ENCODE data around the gene XYLT2.

DNA sequence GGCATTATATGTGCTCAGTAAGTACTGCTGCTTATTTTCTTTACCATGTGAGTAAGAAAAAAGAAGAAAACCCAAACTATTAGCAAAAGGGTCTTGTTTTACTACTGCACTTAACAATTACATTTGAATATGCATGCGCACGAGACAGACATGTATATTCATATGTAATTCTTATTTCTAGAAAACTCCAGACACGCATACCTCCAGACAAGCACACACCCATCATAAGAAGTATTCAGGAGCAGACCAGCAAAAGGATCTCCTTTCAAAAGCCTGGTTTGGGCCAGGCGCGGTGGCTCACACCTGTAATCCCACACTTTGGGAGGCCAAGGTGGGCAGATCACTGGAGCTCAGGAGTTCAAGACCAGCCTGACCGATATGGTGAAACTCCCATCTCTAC lies 43.6 kb downstream of the XYLT2 start:
- TF ChIP-seq, protein P1, sequence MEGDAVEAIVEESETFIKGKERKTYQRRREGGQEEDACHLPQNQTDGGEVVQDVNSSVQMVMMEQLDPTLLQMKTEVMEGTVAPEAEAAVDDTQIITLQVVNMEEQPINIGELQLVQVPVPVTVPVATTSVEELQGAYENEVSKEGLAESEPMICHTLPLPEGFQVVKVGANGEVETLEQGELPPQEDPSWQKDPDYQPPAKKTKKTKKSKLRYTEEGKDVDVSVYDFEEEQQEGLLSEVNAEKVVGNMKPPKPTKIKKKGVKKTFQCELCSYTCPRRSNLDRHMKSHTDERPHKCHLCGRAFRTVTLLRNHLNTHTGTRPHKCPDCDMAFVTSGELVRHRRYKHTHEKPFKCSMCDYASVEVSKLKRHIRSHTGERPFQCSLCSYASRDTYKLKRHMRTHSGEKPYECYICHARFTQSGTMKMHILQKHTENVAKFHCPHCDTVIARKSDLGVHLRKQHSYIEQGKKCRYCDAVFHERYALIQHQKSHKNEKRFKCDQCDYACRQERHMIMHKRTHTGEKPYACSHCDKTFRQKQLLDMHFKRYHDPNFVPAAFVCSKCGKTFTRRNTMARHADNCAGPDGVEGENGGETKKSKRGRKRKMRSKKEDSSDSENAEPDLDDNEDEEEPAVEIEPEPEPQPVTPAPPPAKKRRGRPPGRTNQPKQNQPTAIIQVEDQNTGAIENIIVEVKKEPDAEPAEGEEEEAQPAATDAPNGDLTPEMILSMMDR (conservative IDR thresholded peaks at IDR 0.05; ENCODE audit: low read depth in 2 of 2): no peak
- no peak for TF ChIP-seq POLR2AphosphoS5 (IDR thresholded peaks at IDR 0.05; ENCODE audit: low read depth)
- no peak for TF ChIP-seq EZH2 (IDR thresholded peaks at IDR 0.05; ENCODE audit: low read depth, unreplicated experiment)
- no peak for TF ChIP-seq EZH2phosphoT487 (IDR thresholded peaks at IDR 0.05; ENCODE audit: unreplicated experiment)
- TF ChIP-seq ZNF331 (CRISPR knock-in tag; IDR thresholded peaks at IDR 0.05; ENCODE audit: low read depth): no peak
- TF ChIP-seq, protein P2, sequence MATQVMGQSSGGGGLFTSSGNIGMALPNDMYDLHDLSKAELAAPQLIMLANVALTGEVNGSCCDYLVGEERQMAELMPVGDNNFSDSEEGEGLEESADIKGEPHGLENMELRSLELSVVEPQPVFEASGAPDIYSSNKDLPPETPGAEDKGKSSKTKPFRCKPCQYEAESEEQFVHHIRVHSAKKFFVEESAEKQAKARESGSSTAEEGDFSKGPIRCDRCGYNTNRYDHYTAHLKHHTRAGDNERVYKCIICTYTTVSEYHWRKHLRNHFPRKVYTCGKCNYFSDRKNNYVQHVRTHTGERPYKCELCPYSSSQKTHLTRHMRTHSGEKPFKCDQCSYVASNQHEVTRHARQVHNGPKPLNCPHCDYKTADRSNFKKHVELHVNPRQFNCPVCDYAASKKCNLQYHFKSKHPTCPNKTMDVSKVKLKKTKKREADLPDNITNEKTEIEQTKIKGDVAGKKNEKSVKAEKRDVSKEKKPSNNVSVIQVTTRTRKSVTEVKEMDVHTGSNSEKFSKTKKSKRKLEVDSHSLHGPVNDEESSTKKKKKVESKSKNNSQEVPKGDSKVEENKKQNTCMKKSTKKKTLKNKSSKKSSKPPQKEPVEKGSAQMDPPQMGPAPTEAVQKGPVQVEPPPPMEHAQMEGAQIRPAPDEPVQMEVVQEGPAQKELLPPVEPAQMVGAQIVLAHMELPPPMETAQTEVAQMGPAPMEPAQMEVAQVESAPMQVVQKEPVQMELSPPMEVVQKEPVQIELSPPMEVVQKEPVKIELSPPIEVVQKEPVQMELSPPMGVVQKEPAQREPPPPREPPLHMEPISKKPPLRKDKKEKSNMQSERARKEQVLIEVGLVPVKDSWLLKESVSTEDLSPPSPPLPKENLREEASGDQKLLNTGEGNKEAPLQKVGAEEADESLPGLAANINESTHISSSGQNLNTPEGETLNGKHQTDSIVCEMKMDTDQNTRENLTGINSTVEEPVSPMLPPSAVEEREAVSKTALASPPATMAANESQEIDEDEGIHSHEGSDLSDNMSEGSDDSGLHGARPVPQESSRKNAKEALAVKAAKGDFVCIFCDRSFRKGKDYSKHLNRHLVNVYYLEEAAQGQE (IDR thresholded peaks at IDR 0.05; ENCODE audit: unreplicated experiment): no peak
- no peak for TF ChIP-seq CREB1 (CRISPR knock-in tag; IDR thresholded peaks at IDR 0.05; ENCODE audit: low read depth)
- no peak for TF ChIP-seq ZNF114 (CRISPR knock-in tag; IDR thresholded peaks at IDR 0.05)
- no peak for TF ChIP-seq JUNB (IDR thresholded peaks at IDR 0.05; ENCODE audit: unreplicated experiment)
- TF ChIP-seq, protein P3, sequence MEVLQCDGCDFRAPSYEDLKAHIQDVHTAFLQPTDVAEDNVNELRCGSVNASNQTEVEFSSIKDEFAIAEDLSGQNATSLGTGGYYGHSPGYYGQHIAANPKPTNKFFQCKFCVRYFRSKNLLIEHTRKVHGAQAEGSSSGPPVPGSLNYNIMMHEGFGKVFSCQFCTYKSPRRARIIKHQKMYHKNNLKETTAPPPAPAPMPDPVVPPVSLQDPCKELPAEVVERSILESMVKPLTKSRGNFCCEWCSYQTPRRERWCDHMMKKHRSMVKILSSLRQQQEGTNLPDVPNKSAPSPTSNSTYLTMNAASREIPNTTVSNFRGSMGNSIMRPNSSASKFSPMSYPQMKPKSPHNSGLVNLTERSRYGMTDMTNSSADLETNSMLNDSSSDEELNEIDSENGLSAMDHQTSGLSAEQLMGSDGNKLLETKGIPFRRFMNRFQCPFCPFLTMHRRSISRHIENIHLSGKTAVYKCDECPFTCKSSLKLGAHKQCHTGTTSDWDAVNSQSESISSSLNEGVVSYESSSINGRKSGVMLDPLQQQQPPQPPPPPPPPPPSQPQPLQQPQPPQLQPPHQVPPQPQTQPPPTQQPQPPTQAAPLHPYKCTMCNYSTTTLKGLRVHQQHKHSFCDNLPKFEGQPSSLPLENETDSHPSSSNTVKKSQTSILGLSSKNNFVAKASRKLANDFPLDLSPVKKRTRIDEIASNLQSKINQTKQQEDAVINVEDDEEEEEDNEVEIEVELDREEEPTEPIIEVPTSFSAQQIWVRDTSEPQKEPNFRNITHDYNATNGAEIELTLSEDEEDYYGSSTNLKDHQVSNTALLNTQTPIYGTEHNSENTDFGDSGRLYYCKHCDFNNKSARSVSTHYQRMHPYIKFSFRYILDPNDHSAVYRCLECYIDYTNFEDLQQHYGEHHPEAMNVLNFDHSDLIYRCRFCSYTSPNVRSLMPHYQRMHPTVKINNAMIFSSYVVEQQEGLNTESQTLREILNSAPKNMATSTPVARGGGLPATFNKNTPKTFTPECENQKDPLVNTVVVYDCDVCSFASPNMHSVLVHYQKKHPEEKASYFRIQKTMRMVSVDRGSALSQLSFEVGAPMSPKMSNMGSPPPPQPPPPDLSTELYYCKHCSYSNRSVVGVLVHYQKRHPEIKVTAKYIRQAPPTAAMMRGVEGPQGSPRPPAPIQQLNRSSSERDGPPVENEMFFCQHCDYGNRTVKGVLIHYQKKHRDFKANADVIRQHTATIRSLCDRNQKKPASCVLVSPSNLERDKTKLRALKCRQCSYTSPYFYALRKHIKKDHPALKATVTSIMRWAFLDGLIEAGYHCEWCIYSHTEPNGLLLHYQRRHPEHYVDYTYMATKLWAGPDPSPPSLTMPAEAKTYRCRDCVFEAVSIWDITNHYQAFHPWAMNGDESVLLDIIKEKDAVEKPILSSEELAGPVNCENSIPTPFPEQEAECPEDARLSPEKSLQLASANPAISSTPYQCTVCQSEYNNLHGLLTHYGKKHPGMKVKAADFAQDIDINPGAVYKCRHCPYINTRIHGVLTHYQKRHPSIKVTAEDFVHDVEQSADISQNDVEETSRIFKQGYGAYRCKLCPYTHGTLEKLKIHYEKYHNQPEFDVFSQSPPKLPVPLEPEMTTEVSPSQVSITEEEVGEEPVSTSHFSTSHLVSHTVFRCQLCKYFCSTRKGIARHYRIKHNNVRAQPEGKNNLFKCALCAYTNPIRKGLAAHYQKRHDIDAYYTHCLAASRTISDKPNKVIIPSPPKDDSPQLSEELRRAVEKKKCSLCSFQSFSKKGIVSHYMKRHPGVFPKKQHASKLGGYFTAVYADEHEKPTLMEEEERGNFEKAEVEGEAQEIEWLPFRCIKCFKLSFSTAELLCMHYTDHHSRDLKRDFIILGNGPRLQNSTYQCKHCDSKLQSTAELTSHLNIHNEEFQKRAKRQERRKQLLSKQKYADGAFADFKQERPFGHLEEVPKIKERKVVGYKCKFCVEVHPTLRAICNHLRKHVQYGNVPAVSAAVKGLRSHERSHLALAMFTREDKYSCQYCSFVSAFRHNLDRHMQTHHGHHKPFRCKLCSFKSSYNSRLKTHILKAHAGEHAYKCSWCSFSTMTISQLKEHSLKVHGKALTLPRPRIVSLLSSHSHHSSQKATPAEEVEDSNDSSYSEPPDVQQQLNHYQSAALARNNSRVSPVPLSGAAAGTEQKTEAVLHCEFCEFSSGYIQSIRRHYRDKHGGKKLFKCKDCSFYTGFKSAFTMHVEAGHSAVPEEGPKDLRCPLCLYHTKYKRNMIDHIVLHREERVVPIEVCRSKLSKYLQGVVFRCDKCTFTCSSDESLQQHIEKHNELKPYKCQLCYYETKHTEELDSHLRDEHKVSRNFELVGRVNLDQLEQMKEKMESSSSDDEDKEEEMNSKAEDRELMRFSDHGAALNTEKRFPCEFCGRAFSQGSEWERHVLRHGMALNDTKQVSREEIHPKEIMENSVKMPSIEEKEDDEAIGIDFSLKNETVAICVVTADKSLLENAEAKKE (CRISPR knock-in tag; IDR thresholded peaks at IDR 0.05): no peak
- no peak for TF ChIP-seq NANOG (IDR thresholded peaks at IDR 0.05; ENCODE audit: borderline replicate concordance)
- TF ChIP-seq, protein P4, sequence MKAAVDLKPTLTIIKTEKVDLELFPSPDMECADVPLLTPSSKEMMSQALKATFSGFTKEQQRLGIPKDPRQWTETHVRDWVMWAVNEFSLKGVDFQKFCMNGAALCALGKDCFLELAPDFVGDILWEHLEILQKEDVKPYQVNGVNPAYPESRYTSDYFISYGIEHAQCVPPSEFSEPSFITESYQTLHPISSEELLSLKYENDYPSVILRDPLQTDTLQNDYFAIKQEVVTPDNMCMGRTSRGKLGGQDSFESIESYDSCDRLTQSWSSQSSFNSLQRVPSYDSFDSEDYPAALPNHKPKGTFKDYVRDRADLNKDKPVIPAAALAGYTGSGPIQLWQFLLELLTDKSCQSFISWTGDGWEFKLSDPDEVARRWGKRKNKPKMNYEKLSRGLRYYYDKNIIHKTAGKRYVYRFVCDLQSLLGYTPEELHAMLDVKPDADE (IDR thresholded peaks at IDR 0.05): no peak
